ENCODE results near the gene TUBGCP2.

TUBGCP2 gene

DNA sequence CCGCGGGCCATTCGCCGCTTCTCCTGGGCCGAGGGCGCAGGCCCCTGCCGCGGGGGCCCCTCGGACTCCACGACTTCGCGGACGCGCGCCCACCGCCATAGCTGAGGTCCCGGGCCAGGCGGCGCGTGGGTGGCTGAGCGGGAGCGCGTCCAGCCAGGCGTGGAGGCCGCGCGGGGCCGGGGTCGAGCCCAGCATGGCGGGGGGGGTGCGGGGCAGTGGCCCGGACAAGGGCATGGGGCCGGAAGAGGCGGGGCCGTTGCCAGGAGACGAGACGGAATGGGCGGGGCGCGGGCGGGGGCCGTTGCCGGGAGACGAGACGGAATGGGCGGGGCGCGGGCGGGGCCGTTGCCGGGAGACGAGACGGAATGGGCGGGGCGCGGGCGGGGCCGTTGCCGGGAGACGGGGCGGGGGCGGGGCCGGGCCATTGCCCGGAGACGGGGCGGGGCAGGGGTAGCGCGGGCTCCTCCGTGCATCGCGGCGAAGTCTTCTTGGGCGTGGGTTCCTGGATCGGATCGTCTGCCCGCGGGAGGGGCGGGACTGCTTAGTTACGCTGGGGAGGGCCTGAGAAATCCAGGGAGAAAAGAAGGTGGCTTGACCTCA is 46.8 kb downstream of the TUBGCP2 start:
- DNase-seq: peak; percentile 85

DNA sequence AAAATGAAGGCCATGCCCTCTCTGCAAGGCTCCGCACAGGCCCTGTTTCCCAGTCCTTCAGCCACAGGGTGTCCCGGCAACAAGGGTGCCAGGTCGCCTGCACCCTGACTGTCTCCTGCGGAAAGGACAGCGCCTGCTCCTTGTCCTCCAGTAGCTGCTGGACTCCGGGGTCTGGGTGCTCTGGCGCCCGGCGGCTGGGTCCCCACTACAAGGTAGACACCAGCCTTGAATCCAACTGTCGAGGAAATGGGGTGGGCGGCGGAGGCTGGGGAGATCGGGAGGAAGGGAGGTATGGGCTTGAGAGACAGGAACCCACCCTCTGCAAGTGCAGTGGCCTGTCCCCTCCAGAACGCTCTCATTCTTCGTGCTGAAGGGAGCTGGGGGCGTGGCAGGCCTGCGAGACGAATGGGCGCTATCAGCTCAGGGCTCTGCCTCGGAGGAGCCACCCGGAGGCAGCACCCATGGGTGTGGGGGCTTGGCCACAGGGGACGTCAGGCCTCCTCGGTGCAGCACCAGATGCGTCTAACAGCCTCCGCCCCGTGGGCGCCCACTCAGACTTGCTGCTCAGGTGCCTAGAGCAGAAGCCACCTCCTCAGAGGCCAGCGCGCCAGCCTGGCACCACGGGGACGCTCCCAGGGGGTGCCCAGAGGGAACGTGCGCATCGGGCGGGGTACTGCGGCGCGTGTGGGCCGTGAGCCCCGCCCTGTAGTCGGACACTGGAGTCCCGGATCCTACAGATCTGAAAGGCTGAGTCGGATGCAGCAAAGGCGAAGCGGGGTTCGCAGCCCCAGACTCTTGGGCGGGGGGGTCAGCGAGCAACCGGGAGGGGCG is 47.6 kb downstream of the TUBGCP2 start:
- peak; percentile 63 for DNase-seq

DNA sequence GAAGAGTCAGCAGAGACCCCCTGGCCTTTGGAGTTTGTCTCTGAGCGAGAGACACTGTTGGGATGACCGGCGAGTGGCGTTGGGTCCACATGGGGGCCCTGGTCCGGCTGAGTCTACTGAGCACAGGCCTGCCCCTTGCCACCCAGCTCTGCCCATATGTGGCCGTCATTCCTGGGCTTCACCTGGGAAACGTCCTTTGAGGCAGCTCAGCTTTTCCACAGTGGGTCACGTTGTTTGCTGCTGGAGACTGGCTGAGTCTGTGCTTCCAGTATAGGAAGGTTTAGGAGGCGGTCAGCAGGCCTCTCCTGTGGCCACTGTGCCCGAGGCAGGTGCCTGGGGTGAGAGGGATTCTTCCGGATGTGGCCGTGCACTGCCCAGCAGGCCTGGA is 49.1 kb downstream of the TUBGCP2 start:
- no peak for DNase-seq

DNA sequence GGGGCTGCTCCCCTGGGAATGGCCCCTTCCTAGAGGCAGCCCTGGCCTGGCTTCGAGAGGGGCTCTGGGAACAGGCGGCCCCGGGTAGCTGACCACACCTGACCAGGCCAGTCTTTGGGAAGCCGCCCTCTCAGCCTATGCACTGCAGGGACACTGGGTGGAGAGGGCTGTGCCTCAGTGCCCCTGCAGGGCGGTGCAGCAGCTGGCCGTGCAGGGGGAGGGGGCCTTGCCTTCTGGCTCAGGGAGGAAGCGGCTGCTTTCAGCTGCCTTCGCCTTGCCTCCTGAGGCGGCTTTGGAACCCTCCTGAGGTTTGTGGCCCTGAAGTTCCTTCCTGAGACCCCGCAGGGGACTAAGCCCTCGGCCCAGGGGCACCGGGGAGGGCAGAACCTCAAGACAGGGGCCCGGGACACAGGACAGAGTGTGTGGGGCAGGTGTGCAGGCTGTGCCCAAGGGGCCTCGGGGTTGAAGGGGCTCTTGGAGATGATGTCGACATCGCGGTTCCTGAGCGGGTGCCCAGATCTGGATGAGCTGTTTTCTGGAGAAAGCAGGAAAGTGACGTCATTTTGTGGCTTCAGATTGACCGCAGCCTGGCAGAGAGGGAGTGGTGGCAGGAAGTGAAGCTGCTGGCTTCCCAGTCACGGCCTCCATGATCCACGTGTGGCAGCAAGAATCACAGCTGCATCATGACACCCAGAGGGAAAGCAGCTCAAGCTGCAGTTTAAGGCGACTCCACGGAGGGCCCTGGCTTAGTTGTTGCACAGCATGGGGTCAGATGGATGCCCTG is 49.7 kb downstream of the TUBGCP2 start:
- DNase-seq: peak; percentile 91

DNA sequence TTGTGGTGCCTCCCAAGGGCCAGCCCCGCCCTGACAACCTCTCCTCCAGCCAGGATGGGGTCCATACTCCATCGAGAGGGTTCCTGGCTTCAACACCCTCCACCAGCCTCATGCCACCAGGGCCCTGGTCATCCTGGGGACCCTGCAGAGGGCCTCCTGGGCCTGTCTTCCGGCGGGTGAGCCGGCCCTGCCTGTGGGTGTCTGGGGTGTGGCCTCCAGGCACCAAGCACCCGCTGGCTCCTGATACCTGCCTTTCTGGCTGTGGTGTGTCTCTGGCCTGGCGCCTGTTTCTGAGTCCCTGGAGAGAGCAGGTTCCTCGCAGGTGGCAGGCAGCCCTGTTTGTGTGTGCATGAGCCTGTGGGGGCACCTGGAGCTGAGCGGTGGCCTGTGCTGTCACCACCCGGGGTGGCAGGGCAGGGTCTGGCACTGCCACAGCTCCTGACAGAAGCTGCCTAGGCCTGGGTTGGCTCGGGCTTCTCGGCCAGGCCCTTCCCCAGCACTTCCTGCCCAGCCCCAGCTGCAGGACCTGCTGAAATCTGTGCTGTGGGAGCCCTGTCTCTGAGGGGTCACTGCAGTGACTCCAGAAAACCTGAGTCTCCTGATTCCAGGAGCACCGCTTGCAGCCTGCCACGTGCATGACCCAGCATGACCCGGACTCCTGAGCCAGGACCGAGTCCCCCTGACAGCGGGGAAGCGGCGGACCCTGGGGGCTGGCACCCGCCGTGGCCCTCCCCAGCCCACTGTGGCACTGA is 50.4 kb downstream of the TUBGCP2 start:
- peak; percentile 60 for DNase-seq

DNA sequence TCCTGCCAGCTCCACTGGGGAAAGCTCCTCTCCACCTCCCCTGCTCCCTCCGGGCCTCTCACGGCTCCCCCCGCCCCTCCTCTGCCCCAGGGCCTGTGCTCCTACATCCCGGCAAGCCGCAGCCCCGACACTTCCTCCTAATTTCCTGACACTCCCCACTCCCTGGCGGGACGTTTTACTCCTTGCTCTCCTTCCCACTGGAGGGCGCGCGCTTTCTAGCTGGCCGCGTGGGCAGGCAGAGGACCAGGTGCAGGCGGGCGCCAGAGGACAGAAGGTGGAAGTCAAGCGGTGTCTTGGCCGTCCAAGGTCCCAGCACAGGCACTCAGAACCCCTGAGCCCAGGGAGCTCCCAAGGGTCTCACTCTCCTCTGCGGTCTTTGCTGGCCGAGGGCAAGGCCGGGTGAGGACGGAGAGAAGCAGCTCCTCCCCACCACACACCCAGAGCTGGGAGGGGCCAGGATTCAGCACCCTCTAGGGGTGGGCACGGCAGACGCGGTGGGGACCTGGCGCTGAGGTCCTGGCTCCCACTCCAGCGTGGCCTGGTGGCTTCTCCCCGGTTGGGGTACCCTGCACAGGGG is 51.1 kb downstream of the TUBGCP2 start:
- DNase-seq: peak; percentile 58

DNA sequence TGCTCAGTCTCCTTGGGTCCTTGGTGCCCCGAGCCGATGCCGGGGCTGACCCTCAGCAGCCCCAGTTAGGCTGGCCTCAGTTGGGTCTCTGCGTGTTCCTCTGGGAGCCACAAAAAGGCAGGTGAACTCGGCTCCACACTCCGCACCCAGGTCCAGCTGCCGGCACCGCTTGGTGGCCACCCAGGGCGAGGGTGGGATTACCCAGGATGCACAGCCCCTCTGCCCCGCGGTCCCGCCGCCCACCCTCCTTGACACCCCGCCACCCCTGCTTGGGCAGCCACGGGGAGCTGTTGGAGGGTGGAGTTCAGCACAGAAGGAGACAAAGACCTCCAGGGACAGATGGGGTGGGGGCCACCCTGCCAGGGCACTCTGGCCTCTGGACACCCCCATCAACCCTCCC is 53.3 kb downstream of the TUBGCP2 start:
- no peak for DNase-seq

DNA sequence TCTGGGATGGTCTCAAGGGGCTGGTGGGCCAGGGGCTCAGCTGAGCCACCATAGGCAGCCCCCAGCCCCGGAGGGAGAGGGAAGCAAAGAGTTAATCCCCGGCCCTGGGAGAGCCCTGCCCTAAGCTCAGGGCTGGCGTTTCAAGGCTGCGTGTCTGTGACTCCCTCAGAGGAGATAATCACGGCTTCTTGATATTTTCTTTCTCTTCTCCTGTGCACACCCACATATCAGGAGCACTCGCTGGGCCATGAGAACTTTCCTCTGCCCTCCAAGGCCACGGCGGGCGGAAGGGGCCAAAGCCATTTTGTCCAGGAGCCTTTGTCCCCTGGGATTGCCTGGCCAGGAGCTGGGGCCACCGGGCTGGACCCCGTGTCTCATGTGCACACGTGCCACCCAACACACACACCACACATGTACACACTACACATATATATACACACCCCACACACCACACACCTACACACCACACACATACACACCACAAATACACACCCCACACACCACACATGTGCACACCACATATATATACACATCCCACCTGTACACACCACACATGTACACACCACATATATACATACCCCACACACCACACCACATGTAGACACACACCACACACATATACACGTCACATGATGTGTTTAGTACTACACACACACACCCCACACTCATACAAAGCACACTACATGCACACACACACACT is 54.1 kb downstream of the TUBGCP2 start:
- DNase-seq: no peak

DNA sequence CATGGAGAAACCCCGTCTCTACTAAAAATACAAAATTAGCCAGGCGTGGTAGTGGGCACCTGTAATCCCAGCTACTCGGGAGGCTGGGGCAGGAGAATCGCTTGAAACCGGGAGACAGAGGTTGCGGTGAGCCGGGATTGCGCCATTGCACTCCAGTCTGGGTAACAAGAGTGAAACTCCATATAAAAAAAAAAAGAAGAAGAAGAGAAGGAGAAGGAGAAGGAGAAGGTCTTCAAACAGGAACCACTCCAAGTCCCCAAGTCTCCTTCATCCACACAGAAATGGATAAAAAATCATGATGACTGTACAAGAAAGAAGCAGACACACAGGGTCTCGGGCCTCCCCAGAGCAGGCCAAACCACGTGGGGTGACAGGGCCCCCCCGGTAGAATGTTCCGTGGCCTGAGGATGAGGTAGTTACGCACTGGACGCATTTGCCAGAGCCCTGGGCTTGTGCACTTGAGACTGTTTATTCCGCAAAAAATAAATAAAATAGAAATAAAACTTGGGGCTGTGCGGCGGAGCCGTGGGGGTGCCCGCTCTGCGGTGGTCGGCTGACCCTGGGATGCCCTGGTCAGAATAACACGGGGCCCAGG is 55.2 kb downstream of the TUBGCP2 start:
- DNase-seq: no peak

DNA sequence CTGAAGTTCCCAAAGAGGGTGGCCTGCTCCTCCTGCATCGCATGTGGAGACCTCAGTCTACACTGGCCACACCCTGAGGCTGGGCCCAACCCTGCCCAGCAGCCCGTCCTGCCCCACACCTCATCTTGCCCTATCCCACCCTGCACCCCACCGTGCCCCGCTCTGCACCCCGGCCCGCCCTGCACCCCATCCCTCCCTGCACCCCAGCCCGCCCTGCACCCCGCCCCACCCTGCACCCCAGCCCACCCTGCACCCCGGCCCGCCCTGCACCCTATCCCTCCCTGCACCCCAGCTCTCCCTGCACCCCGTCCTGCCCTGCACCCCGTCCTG is 56.5 kb downstream of the TUBGCP2 start:
- no peak for DNase-seq

DNA sequence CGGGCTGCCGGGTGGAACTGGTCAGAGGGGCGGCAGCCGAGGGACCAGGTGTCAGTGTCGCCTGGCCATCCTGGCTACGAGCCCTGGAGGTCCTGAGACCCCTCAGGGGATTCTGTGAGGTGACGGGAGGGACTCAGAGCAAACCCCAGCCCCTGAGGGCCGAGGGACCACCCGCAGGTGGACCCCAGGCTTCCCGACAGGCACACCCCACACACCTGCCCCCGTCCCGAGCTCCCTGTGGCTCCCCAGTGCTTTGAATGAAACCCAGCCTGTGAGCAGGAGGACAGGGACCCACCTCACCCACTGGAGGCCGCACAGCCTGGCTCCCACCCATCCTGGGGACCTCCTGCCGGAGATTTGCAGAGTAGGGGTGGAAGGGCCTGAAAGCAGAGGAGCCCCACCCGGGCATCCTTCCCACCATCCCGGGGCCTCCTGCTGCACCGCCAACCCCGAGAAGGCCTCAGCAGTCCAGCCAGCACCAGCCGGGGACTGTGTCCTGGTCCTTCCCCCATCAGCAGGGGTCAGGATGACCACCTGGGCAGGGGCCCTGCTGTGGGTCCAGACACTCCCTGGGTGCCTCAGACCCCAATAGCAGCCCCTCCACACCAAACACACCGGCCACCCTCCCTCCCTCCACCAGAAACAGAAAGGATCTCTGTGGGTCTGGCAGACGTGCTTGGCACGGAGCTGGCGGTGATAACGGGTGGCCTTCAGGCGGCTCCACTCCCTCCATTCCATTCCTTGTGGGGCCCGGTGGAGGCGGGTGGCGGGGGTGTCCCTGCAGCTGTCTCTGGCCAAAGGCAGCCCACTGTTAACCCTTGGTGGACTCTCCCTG is 57.1 kb downstream of the TUBGCP2 start:
- no peak for DNase-seq

DNA sequence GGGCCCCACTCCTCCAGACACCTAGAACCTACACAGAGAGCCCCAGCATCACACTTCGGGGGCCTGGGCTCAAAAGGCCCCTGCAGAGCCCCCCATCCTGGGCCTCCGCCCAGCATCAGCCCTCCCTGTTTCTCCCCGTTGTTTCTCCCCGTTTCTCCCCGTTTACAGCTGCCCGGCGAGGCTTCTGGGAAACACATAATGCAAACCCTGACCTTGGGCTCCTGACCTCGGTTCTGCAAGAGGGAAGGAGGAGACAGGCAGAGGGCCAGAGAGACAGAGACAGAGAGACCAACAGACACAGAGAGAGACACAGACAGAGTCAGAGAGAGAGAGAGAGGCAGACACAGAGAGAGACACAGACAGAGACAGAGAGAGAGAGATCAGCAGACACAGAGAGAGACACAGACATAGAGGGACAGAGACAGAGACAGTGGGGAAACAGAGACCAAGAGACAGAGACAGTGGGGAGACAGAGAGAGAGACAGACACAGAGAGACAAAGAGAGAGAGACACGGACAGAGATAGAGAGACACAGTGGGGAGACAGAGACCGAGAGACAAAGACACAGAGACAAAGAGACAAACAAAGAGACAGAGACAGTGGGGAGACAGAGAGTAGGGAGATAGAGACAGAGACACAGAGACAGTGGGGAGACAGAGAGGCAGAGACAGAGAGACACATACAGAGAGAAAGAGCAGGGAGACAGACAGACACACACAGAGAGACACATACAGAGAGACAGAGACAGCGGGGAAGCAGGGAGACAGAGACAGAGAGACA is 58.5 kb downstream of the TUBGCP2 start:
- no peak for DNase-seq

DNA sequence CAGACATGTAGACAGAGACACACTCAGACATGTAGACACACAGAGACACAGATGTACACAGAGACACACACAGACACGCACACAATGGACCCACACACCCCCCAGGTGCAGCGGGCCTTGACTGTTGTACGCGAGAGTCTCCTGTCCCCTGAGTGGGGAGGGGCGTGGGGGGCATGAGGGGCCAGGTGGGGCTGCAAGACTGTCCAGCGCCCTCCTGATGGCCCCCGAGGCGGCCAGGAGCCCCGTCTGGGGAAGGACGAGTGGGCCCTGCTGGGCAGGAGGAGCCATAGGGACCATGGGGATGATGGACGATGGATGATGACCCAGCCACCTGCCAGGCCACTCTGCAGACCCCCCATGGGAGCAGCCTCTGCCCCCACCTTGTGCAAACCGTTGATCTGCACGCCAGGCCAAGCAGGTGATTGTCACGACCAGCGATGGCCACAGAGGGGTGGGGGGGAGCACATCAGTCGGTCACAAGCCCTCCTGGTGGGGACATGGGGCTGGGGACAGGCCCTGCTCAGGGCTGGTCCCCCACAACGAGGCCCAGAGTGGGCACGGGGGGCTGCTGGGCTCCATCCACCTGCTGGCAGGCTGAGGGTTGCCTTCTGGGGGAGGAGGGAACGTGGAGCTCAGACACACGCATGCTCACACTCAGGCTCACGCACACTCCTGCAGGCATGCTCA is 59.4 kb downstream of the TUBGCP2 start:
- DNase-seq: no peak

DNA sequence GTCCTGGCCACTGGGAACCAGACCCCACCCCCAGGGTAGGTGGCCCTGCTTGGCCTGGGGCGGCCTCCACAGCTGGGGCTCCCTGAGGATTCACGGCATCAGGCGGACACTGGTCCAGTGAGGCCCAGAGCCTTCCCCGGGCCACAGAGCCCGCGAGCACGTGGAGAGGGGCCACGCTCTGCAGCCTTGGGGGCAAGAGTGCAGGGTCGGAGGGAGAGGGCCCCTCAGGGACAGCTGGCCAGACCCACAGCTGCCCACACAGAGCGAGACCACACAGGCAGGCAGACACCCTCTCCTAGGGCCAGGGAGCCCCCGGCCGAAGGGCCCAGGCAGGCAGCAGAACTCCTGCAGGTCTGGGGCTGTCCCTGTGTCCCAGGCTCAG is 60.3 kb downstream of the TUBGCP2 start:
- no peak for DNase-seq

DNA sequence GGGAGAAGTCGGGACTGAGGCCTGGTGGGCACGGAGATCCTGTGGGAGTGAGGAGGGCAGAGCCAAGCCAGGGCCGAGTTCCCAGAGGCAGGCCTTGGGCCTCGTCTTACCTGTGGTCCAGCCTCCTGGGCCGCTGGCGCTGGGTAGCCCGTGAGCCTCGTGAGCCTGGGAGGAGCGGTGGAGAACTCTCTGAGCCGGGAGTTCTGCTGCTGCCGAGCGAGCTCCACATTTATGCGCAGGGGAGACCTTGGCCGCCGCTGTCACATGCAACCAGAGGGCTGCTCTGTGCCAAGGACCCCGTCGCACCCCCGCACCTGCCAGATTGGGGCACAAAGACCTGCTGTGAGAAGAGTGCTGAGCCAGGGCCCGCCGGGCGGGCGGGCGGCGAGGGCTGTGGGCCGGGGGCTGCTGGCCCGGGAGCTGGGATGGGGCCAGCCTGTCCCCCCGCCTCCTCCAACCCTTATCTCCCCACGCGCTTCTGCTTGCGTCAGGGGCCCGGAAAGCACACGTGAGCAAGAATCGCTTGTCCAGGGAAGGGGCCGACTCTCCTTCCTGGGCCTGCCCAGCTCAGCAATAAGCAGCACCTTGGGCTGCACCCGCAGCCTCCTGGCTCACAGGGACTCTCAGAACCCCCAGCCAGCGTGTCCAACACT is 60.9 kb downstream of the TUBGCP2 start:
- no peak for DNase-seq

DNA sequence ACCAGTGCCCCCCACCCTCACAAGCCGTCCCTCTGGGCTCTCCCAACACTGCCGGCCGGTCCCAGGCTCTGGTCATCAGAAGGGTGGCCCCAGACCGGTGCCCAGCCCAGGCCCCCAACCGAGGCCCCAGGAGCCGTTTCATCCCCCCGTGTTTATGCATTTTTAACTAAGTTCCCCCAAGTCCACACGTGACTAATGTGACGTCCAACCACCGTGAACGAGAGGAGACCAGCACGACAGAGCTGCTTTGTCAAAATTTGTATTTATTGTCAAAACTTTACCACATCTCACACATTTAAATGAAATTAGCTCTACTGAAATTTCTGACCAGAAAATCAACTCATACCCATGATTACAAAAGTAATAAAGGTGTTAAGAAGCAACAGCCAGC is 62.4 kb downstream of the TUBGCP2 start:
- DNase-seq: no peak

DNA sequence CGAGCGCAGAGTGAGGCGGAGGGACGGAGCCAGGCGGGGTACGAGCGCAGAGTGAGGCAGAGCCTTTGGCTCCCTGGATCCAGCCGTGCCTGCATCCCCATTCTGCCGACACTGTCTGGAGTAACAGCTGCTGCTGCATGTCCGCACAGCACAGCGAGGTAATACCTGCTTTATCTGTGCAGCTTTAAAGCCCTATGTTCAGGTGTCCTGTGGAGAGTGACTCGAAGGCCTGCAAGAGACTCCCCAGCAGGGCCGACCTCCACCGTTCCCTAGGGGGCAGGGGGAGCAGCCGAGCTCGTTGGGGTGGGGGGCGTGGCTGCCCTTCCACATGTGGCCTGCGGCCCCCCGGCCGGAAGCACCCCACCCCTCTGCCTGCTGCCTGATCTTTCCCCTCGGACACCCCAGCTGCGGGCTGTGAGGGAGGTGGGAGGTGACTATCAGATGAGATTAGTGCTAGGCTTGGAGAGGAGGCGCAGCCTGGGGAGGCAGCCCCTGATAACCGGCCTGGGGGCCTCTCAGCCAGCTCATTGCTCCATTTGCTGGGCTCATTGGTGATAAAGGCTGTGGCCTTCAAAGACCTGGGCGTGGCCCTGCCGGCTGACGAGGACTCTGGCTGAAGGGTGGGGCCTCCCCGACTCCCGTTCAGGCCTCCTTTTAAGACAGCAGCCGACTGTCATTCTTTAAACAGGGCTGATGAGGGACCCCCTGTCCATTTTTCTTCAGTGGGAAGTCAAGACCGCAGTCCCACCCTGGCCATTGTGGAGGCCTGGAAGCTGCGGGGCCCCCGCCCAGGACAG is 63.0 kb downstream of the TUBGCP2 start:
- no peak for DNase-seq

DNA sequence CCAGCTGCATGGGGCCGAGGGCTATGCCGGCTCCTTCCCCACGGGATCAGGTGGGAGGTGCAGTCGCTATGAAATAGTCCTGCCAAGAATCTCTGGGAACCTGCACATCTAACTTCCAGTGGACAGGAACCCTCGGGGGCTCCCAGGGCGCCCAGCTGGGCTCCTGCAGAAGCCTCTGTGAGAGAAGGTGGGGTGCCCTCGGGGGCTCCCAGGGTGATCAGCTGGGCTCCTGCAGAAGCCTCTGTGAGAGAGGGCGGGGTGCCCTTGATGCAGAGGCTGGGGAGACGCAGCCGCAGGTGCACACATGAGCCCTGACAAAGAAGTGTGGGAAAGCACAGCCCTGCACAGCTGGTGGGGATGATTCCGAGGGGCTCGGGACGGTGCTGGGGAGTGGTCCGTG is 65.1 kb downstream of the TUBGCP2 start:
- no peak for DNase-seq

All from CD4-positive, alpha-beta T cell treated with Interleukin-6 for 4 hours (primary cell).